NT2/D1 (cell line): ENCODE measurements around the gene ITPR2.
"Not testable (repeated sequence)": the region's sequence is repeated elsewhere in the genome, so short reads cannot be mapped to it uniquely, and the experiment has no call there.

Experiments used
- DNase-seq: peaks from one replicate; pipeline ENCODE4 v3.0.0-alpha.2; 2011; ENCODE audit warnings: low read depth, low spot score
- H3K27me3 ChIP-seq: 2 replicates; pipeline ENCODE4 v1.6.0; 2011; ENCODE audit warnings: mild to moderate bottlenecking; ENCODE audit not compliant: insufficient read length, insufficient read depth
- H3K36me3 ChIP-seq: 2 replicates; pipeline ENCODE4 v1.6.1; 2011; ENCODE audit warnings: mild to moderate bottlenecking, low read length, mixed read lengths; ENCODE audit not compliant: insufficient read depth, insufficient read length
- H3K4me1 ChIP-seq: 2 replicates; pipeline ENCODE4 v1.5.1; 2011; ENCODE audit not compliant: insufficient read depth, insufficient read length
- H3K4me3 ChIP-seq: 2 replicates; pipeline ENCODE4 v1.5.1; 2011; ENCODE audit warnings: low read depth; ENCODE audit not compliant: insufficient read length
- H3K9ac ChIP-seq: 2 replicates; pipeline ENCODE4 v1.6.0; 2011; ENCODE audit warnings: low read depth; ENCODE audit not compliant: insufficient read length
- H3K9me3 ChIP-seq: 2 replicates; pipeline ENCODE4 v1.5.1; 2011; ENCODE audit warnings: mild to moderate bottlenecking, low read length; ENCODE audit not compliant: insufficient read depth
- SUZ12 ChIP-seq: IDR thresholded peaks from 2 replicates; pipeline ENCODE4 v1.6.1; 2011; ENCODE audit not compliant: insufficient read length, insufficient read depth; ENCODE audit errors: extremely low read depth
- YY1 ChIP-seq: IDR thresholded peaks from 2 replicates; pipeline ENCODE4 v1.6.1; 2011; ENCODE audit not compliant: insufficient read length, insufficient read depth
- ZNF274 ChIP-seq: IDR thresholded peaks from 2 replicates; pipeline ENCODE4 v1.6.1; 2011; ENCODE audit warnings: mild to moderate bottlenecking, low read depth, low read length

ITPR2 gene

DNA sequence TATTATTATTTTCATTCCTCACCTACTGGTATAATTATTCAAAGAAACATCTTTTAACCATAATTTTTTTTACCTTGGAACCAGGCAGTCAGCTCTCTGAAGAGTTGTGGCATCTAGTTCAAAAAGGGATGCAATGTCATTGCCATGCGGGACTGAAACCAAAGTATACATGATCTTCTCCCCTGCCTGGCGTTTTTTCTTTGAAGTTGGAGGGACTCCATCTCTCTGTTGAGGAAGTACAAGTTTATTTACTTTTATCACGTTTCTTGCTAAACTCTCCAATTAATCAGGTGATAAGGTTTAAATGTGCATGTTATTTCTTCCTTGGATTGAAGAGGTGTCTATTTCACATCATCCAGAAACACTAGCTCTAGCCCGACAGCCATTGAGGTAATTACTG is 146.6 kb downstream of the ITPR2 start:
- Histone ChIP-seq H3K4me1 (no peaks in the 10 kb centered on the region), H3K27me3 (no peaks in the 10 kb centered on the region), H3K9me3 (peaks cover 17% of the 10 kb centered on the region), H3K36me3 (no peaks in the 10 kb centered on the region), H3K9ac (no peak overlapping the region), H3K4me3 (no peak overlapping the region)
- no peak for DNase-seq
- TF ChIP-seq ZNF274 (no peak), YY1 (no peak), SUZ12 (no peak)

DNA sequence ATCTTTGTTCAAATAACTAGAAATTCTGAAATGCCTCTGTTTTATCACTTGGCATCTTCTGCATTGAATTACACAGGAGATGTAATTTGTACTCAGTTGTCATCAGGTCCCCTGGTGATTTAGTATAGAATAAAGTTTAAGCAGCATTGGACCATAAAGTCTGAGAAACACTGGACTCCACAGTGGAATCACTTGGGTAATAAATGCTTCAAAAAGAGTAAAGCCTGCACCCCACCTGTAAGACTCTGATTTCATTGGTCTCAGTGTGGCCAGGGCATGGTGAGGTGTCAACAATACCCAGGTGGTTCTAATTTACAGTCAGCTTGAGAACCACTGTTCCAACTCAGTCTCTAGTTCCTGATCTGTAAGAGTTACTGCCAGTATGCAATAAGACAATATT is 148.9 kb downstream of the ITPR2 start:
- Histone ChIP-seq H3K4me1 (no peaks in the 10 kb centered on the region), H3K36me3 (no peaks in the 10 kb centered on the region), H3K27me3 (no peaks in the 10 kb centered on the region), H3K9me3 (peaks cover 17% of the 10 kb centered on the region), H3K9ac (no peak overlapping the region), H3K4me3 (no peak overlapping the region)
- TF ChIP-seq SUZ12 (no peak), ZNF274 (no peak), YY1 (no peak)
- DNase-seq, result no peak

DNA sequence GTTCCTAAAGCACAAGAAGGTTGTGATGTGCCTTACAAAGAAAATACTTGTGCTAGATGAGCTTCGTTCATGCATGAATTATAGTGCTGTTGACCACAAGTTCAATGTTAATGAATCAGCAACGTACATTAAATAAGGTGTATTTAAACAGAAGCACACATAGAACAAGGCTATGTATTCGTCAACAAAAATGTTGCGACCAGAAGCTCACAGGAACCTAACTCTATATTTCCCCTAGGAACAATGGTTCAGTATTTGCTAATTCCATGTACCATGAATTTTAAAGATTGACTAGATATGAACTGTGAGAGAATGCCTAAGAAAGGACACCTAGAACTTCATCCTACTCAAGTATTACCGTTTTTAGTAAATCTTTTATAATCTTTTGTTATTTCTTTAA is 149.6 kb downstream of the ITPR2 start:
- Histone ChIP-seq H3K9ac (no peak overlapping the region), H3K4me1 (no peaks in the 10 kb centered on the region), H3K27me3 (no peaks in the 10 kb centered on the region), H3K4me3 (no peak overlapping the region), H3K36me3 (no peaks in the 10 kb centered on the region), H3K9me3 (peaks cover 17% of the 10 kb centered on the region)
- no peak for DNase-seq
- TF ChIP-seq ZNF274 (no peak), SUZ12 (no peak), YY1 (no peak)

DNA sequence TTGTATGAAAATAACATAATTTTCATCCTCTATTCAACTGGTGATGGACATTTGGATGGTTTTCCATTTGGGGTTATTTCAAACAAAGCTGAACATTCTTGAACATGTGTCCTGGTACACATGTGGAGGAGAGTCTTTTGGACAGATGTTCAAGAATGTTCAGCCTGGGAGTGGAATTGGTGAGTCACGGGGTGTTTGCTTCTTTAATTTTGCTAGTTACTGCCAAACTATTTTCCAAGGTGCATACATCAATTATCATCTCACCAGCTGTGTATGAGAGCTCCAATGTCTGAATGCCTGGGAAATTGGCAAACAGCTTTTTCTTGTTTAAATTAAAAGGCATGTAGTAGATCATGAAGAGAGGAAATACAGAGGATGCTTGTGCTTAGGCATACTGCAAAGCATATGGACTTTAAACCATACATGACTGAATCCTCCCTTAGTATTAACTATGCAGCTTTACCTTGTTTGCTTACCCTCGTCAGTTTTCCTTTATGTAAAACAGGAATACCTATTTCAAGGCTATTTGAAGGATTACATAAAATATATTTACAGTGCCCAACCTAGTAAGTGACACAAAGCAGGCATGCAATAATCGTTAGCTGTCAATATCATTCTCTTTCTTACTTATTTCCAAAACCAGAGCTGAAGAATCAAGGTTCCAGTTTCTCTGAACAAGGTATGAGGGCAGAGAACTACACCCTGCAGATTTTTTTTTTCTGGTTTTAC is 152.1 kb downstream of the ITPR2 start:
- Histone ChIP-seq H3K9me3 (peaks cover 17% of the 10 kb centered on the region), H3K27me3 (no peaks in the 10 kb centered on the region), H3K4me3 (no peak overlapping the region), H3K9ac (no peak overlapping the region), H3K36me3 (no peaks in the 10 kb centered on the region), H3K4me1 (no peaks in the 10 kb centered on the region)
- TF ChIP-seq SUZ12 (no peak), ZNF274 (no peak), YY1 (no peak)
- no peak for DNase-seq

DNA sequence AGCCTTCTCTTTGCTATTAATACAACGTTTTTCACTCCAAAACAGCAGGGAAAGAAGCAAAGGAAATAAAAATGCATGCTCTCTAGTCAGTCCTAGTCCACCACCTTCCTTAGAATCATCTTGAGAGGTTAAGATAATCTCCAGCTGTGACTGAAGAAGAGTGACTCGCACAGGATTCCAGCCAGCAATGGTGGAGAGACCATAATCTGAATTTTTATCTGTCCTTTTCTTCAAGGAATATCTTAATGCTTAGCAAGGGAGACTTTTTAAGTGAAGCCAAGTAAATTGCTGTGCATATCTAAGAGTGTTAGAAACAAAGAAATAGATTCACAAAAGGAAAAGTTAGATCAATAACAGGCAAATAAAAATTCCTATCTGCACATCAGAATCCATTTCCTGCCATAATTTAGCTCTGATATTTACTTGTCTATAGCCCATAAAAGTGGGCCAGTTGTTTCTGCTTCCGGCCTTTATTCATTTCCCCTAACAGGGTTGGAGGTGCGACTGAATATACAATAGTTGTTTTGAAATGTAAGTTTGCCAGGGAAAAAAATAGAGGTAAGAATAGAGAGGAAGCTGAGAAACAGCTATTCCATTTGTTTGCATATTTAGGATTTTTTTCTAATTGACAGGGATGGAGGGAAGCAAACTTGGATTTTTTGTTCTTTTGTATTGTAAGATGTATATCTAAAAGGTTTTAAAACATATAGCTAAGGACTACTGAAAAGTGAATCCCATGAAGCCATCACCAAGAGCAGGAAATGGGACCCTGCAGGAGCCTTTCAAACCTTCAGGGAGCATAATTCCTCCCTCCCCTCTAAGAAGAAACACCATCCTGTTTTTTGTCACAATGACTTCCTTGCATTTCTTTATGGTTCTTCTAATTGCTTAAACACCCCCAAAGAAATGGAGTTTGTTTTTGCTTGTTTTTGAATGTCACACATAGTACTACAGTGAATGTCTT is 154.0 kb downstream of the ITPR2 start:
- peaks cover 13% of the 10 kb centered on the region for H3K9me3 ChIP-seq
- no peak overlapping the region for H3K4me3 ChIP-seq
- H3K27me3 ChIP-seq, result no peaks in the 10 kb centered on the region
- H3K4me1 ChIP-seq, result no peaks in the 10 kb centered on the region
- H3K36me3 ChIP-seq, result no peaks in the 10 kb centered on the region
- no peak for TF ChIP-seq SUZ12
- no peak for TF ChIP-seq YY1
- TF ChIP-seq ZNF274, result no peak
- H3K9ac ChIP-seq, result no peak overlapping the region
- peak; percentile 85 for DNase-seq

DNA sequence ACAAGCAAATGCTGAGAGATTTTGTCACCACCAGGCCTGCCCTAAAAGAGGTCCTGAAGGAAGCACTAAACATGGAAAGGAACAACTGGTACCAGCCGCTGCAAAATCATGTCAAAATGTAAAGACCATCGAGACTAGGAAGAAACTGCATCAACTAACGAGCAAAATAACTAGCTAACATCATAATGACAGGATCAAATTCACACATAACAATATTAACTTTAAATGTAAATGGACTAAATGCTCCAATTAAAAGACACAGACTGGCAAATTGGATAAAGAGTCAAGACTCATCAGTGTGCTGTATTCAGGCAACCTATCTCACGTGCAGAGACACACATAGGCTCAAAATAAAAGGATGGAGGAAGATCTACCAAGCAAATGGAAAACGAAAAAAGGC is 161.5 kb downstream of the ITPR2 start:
- not testable (repeated sequence) for H3K4me3 ChIP-seq, H3K9me3 ChIP-seq, H3K36me3 ChIP-seq, DNase-seq, H3K27me3 ChIP-seq, H3K9ac ChIP-seq, H3K4me1 ChIP-seq

DNA sequence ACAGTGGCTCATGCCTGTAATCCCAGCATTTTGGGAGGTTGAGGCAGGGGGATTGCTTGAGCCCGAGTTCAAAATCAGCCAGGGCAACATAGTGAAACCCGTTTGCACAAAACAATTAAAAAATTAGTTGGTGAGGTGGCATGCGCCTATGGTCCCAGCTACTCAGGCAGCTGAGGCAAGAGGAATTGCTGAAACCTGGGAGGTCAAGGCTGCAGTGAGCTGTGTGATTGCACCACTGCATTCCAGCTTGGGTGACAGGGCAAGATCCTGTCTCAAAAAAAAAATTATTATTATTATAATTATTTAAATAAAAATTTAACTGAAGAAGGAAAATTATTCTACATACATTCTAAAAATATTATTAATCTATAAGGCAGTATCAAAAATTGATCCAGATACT is 164.1 kb downstream of the ITPR2 start:
- Histone ChIP-seq H3K9me3 (no peaks in the 10 kb centered on the region), H3K9ac (no peak overlapping the region), H3K4me1 (no peaks in the 10 kb centered on the region), H3K27me3 (no peaks in the 10 kb centered on the region), H3K4me3 (no peak overlapping the region), H3K36me3 (no peaks in the 10 kb centered on the region)
- DNase-seq, result no peak
- TF ChIP-seq SUZ12, result no peak
- no peak for TF ChIP-seq ZNF274
- TF ChIP-seq YY1, result no peak
